Activated naive CD8-positive, alpha-beta T cell (primary cell): ENCODE results near the gene SFXN2.
"Not testable (repeated sequence)": the region's sequence is repeated elsewhere in the genome, so short reads cannot be mapped to it uniquely, and the experiment has no call there.

Source experiments
- H3K27ac Mint-ChIP-seq: one replicate; pipeline ENCODE4 v1.8.0; 2021; ENCODE audit warnings: mixed read lengths
- H3K27me3 Mint-ChIP-seq: one replicate; pipeline ENCODE4 v1.8.0; 2021; ENCODE audit warnings: mixed read lengths
- H3K36me3 Mint-ChIP-seq: one replicate; pipeline ENCODE4 v1.8.0; 2021; ENCODE audit warnings: mixed read lengths
- H3K4me1 Mint-ChIP-seq: one replicate; pipeline ENCODE4 v1.8.0; 2021; ENCODE audit warnings: low read depth, mixed read lengths
- H3K4me3 Mint-ChIP-seq: one replicate; pipeline ENCODE4 v1.8.0; 2021; ENCODE audit warnings: mild to moderate bottlenecking, mixed read lengths
- H3K9me3 Mint-ChIP-seq: one replicate; pipeline ENCODE4 v1.8.0; 2021; ENCODE audit warnings: low read depth, mixed read lengths

Gene SFXN2

GRCh38 chr10:102676534-102677315 lies 37.7 kb upstream of the SFXN2 start:
- Mint-ChIP-seq H3K9me3 (no peaks in the 10 kb centered on the region), H3K36me3 (no peaks in the 10 kb centered on the region), H3K27ac (no peak overlapping the region), H3K4me1 (peaks cover 51% of the 10 kb centered on the region), H3K27me3 (no peaks in the 10 kb centered on the region), H3K4me3 (no peak overlapping the region)

- Mint-ChIP-seq H3K27me3 (no peaks in the 10 kb centered on the region), H3K9me3 (no peaks in the 10 kb centered on the region), H3K36me3 (no peaks in the 10 kb centered on the region), H3K4me3 (no peak overlapping the region), H3K27ac (no peak overlapping the region), H3K4me1 (peaks cover 59% of the 10 kb centered on the region)
Measured at GRCh38 chr10:102677331-102678067, 36.9 kb upstream of the SFXN2 start.

DNA sequence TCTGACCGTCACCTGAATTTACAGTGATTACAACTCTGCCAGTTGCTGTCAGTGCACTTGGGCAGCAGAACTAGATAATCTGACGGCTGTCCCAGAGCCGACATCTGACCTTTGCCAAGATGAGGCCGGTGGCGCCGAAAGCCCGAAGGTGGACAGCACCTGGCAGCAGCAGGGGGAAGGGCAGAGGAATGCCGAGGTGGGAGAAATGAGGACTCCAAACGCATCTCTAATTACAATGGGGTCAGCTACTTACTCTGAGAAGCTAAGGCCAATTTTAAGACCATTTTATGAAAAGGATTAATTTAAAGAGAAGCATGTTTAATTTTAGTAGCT lies 36.4 kb upstream of the SFXN2 start:
- H3K4me3 Mint-ChIP-seq: no peak overlapping the region
- H3K27me3 Mint-ChIP-seq: no peaks in the 10 kb centered on the region
- no peaks in the 10 kb centered on the region for H3K9me3 Mint-ChIP-seq
- H3K36me3 Mint-ChIP-seq: no peaks in the 10 kb centered on the region
- H3K4me1 Mint-ChIP-seq: peaks cover 56% of the 10 kb centered on the region
- no peak overlapping the region for H3K27ac Mint-ChIP-seq

- Mint-ChIP-seq H3K27me3 (no peaks in the 10 kb centered on the region), H3K4me1 (peaks cover 50% of the 10 kb centered on the region), H3K36me3 (no peaks in the 10 kb centered on the region), H3K4me3 (no peak overlapping the region), H3K9me3 (no peaks in the 10 kb centered on the region), H3K27ac (no peak overlapping the region)
Measured at GRCh38 chr10:102678842-102679289, 35.6 kb upstream of the SFXN2 start.

- Mint-ChIP-seq H3K36me3 (no peaks in the 10 kb centered on the region), H3K4me1 (peaks cover 45% of the 10 kb centered on the region), H3K27ac (no peak overlapping the region), H3K4me3 (no peak overlapping the region), H3K27me3 (no peaks in the 10 kb centered on the region), H3K9me3 (no peaks in the 10 kb centered on the region)
Measured at GRCh38 chr10:102679596-102679995, 34.8 kb upstream of the SFXN2 start.

DNA sequence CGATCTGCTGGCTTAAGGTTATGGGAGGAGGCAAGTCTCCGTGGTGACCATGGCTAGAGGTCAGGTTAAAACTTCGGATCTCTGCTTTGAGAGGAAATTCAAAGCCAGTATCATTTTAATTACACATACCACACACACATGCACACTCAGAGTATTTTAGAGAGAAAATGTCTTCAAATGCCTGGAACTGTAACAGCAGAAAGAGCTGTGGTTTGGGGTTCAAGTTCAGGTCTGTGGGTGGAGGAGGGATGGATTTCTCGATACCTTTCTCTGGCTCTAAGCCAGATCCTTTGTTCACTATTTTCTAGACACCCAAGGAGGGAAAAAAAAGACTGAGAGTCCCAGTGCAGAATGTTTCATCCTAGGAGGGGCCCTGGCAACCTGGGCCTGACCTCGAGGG lies 32.7 kb upstream of the SFXN2 start:
- H3K36me3 Mint-ChIP-seq: no peaks in the 10 kb centered on the region
- H3K27me3 Mint-ChIP-seq: no peaks in the 10 kb centered on the region

DNA sequence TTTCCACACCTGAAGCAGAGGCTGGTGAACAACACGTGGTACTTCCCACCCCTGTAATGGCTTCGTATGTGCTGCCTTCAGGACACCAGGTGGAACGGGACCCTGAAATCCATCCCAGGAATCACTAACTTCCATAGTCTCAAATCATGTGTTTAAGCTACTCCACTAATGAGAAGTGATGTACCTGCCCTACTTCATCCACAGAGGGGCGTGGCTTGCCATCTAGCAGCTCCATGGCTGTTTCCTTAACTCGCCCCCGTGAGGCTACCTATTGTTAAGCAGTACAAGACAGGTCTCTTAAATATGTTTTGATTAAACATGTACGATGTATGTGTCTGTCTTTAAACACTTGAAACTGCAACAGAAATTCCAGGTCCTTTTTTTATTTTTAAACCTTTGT lies 32.0 kb upstream of the SFXN2 start:
- Mint-ChIP-seq H3K4me3 (no peak overlapping the region), H3K4me1 (peaks cover 20% of the 10 kb centered on the region), H3K36me3 (no peaks in the 10 kb centered on the region), H3K27me3 (no peaks in the 10 kb centered on the region), H3K9me3 (no peaks in the 10 kb centered on the region), H3K27ac (no peak overlapping the region)

More for the DNA sequence above, 32.7 kb upstream of the SFXN2 start:
- H3K27ac Mint-ChIP-seq: no peak overlapping the region
- no peaks in the 10 kb centered on the region for H3K9me3 Mint-ChIP-seq
- H3K4me1 Mint-ChIP-seq: peaks cover 25% of the 10 kb centered on the region
- H3K4me3 Mint-ChIP-seq: no peak overlapping the region

DNA sequence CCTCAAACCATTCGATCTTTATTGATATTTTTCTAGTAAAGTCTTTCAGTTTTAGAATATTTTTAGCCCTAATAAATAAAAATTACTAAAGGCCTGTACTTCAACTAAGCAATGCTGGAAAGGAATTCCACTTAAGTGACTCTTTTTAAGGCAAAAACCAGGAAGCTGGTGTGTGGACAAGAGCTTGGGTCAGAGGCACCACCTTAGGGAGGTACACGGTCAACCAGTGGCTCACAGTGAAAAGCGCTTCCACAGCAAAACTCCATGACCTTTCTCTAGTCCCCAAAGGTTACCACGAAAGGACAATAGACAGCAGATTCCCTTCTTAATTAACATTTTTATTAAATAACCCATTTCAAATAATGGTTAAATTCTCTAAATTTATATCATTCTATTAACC lies 31.5 kb upstream of the SFXN2 start:
- H3K9me3 Mint-ChIP-seq: no peaks in the 10 kb centered on the region
- peaks cover 18% of the 10 kb centered on the region for H3K4me1 Mint-ChIP-seq
- H3K27ac Mint-ChIP-seq: no peak overlapping the region
- no peaks in the 10 kb centered on the region for H3K36me3 Mint-ChIP-seq
- H3K27me3 Mint-ChIP-seq: no peaks in the 10 kb centered on the region
- no peak overlapping the region for H3K4me3 Mint-ChIP-seq

GRCh38 chr10:102683736-102684135 lies 30.7 kb upstream of the SFXN2 start:
- Mint-ChIP-seq H3K9me3 (no peaks in the 10 kb centered on the region), H3K27me3 (no peaks in the 10 kb centered on the region), H3K4me1 (peaks cover 15% of the 10 kb centered on the region), H3K36me3 (no peaks in the 10 kb centered on the region), H3K4me3 (no peak overlapping the region), H3K27ac (no peak overlapping the region)

- no peaks in the 10 kb centered on the region for H3K9me3 Mint-ChIP-seq
- H3K4me3 Mint-ChIP-seq: no peak overlapping the region
- no peaks in the 10 kb centered on the region for H3K27me3 Mint-ChIP-seq
- no peaks in the 10 kb centered on the region for H3K4me1 Mint-ChIP-seq
- H3K36me3 Mint-ChIP-seq: peaks cover 7% of the 10 kb centered on the region
- H3K27ac Mint-ChIP-seq: no peak overlapping the region
Measured at GRCh38 chr10:102691285-102692066, 23.0 kb upstream of the SFXN2 start.

DNA sequence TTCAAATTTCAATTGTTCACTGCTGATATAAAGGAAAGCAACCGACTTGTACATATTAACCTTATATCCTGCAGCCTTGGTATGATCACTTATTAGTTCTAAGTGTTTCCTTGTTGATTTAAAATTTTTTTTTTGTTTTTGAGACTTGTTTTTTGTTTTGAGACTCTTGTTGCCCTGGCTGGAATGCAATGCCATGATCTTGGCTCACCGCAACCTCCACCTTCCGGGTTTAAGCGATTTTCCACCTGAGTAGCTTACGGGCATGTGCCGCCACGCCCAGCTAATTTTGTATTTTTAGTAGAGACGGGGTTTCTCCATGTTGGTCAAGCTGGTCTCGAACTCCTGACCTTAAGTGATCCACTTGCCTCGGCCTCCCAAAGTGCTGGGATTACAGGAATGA lies 19.0 kb upstream of the SFXN2 start:
- not testable (repeated sequence) for H3K4me1 Mint-ChIP-seq, H3K4me3 Mint-ChIP-seq, H3K27ac Mint-ChIP-seq, H3K27me3 Mint-ChIP-seq, H3K9me3 Mint-ChIP-seq
- H3K36me3 Mint-ChIP-seq: peaks cover 21% of the 10 kb centered on the region

DNA sequence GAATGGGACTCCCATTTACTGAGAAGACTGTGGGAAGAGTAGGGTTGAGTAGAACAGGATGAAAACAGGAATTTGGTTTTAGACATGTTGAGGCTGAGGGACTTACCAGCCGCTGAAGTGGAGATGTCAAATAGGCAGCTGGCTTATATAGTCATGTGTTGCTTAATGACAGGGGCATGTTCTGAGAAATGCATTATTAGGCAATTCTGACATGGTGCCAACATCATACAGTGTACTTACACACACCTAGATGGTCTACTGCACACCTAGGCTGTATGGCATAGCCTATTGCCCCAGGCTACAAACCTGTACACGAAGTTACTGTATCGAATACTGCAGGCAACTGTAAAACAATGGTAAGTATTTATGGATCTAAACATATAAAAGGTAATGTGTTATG lies 17.7 kb upstream of the SFXN2 start:
- H3K4me1 Mint-ChIP-seq: no peaks in the 10 kb centered on the region
- H3K9me3 Mint-ChIP-seq: no peaks in the 10 kb centered on the region
- no peak overlapping the region for H3K4me3 Mint-ChIP-seq
- H3K36me3 Mint-ChIP-seq: peaks cover 17% of the 10 kb centered on the region
- H3K27ac Mint-ChIP-seq: no peak overlapping the region
- H3K27me3 Mint-ChIP-seq: no peaks in the 10 kb centered on the region

GRCh38 chr10:102698894-102699293 lies 15.5 kb upstream of the SFXN2 start:
- peaks cover 17% of the 10 kb centered on the region for H3K36me3 Mint-ChIP-seq
- no peak overlapping the region for H3K4me3 Mint-ChIP-seq
- no peaks in the 10 kb centered on the region for H3K9me3 Mint-ChIP-seq
- no peaks in the 10 kb centered on the region for H3K4me1 Mint-ChIP-seq
- no peaks in the 10 kb centered on the region for H3K27me3 Mint-ChIP-seq
- no peak overlapping the region for H3K27ac Mint-ChIP-seq

DNA sequence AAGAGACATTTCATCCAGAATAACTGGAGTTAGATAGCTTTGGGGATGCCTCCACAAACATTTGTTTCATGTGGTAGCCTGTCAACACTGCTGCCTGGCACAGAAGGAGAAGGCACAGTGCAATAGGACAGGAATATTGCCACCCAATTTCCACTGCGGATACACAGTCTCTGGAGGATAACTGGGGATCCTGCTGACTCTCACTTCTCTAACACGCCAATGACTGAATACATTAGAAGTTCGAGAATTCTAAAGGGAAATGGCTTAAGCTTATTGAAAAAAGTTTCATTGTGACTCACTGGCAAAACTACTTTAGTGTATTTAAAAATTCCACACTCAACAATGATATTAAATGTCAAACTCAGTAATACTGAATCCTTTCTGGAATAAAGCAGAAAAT lies 13.2 kb upstream of the SFXN2 start:
- no peaks in the 10 kb centered on the region for H3K9me3 Mint-ChIP-seq
- no peak overlapping the region for H3K4me3 Mint-ChIP-seq
- H3K4me1 Mint-ChIP-seq: peaks cover 6% of the 10 kb centered on the region
- peaks cover 16% of the 10 kb centered on the region for H3K36me3 Mint-ChIP-seq
- H3K27ac Mint-ChIP-seq: no peak overlapping the region
- no peaks in the 10 kb centered on the region for H3K27me3 Mint-ChIP-seq

DNA sequence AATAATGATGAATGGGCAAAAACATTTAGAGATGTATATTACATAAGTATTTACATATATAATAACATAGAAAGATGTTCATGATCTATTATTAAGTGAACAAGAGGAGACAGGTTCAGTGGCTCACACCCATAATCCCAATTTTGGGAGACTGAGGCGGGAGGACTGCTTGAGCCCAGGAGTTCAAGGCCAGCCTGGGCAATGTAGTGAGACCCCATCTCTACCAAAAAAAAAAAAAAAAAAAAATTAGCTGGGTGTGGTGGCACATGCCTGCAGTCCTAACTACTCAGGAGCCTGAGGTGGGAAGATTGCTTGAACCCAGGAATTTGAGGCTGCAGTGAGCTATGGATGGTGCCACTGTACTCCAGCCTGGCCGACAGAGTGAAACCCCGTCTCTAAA lies 12.6 kb upstream of the SFXN2 start:
- Mint-ChIP-seq H3K36me3 (peaks cover 16% of the 10 kb centered on the region), H3K9me3 (no peaks in the 10 kb centered on the region), H3K27ac (no peak overlapping the region), H3K4me1 (peaks cover 6% of the 10 kb centered on the region), H3K4me3 (no peak overlapping the region), H3K27me3 (no peaks in the 10 kb centered on the region)
